ENCODE data around the gene POU2F1.

POU2F1 gene
- total RNA-seq = 21.6 to 122 (median 56.3) reads per million in 17 experiments

GRCh38 chr1:167220537-167221125, at the start of gene POU2F1:
TSS of gene POU2F1 (plus strand) at chr1:167220886. CDS start at chr1:167220898, 12 bp downstream.
- DNase-seq = peak; percentile 100

DNA sequence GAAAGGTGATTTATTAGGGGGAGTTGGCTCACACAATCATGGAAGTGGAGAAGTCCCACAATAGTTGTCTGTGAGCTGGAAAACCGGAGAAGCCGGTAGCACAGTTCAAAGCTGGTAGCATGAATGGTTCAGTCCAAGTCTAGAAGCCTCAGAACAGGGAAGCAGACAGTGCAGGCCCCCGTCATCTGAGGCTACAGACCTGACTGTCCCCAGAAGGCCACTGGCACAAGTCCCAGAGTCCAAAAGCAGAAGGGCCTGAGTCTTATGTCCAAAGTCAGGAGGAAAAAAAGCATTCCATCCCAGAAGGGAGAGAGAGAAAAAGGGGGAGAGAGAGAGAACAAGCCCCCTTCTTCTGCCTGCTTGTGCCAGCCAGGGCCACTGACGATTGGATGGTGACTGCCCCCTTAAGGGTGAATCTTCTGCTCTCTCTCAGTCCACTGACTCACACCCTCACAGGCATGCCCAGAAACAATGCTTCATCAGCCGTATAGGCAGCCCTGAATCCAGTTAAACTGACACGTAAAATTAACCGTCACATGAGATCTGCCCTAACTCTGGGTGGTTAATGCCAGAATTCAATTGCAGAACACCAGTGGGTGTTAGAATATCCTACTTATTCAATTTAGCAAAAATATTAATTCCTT, 49.3 kb upstream of the POU2F1 start:
- DNase-seq = peak in 1 of 4 experiments; percentile 6

GRCh38 chr1:167173516-167174184, 47.0 kb upstream of the POU2F1 start:
- DNase-seq = no peak

DNA sequence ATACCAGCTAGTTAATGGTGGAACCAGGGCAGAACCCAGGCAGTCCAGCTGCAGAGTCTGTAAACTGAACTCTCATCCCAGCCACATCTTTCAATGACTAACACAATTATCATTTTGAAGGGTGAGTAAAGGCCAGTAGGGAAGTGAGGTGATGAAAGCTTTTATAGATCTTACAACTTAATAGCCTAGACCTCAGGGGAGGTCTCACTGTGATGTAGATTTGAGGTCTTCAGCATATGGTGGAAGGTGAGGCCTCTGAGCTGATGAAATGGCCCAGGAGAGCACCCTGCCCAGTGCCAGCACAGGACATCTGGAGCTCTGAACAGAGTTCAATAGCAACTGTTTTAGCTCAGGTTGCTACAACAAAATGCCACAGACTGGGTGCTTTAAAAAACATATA, 44.8 kb upstream of the POU2F1 start:
- no peak for DNase-seq

DNA sequence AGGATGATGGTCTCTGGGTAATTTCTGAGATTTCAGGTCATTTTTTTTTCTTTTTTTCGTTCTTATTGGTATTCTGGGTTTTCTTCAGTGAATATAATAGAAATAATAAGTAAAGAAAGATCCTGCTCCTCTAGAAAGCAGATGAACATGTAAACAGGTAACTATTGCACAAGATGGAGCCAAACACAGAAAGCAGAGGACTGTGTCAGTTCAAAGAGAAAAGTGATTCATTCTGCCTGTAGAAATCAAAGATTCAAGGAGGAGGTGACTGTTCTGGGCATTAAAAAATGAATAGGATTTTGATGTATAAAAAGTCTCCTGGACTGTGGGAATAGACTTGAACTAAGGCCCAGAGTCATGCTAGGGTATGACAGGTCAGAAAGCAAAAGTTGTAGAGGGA, 41.9 kb upstream of the POU2F1 start:
- DNase-seq = no peak

DNA sequence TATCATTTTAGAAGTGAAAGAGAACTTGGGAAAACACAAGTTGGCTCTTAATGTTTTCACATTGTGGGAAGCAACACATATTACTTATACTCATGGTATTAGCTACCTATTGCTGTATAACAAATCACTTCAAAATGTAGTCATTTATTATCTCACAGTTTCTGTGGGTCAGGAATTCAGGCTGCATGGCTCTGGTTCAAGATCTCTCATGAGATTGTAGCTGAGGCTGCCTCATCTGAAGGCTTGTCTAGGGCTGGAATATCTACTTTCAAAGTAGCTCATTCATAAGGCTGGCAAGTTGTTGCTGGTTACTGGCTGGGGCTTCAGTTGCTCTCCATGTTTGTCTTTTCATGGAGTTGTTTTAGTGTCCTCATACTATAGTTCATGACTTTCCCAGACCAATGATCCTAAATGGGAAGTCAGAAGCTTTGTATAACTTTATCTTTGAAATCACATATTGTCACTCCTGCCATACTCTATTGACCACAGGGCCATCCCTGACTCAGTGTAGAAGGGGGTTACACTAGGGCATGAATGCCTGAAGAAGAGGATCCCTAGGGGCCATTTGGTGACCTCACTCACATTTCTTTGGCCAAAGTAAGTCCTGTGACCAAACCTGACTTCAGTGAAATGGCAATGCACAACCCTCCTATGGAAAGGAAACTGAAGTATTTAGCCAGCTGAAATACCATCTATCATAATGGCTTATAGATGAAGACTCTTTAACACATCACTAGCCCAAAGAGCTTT, 37.9 kb upstream of the POU2F1 start:
- DNase-seq = no peak

DNA sequence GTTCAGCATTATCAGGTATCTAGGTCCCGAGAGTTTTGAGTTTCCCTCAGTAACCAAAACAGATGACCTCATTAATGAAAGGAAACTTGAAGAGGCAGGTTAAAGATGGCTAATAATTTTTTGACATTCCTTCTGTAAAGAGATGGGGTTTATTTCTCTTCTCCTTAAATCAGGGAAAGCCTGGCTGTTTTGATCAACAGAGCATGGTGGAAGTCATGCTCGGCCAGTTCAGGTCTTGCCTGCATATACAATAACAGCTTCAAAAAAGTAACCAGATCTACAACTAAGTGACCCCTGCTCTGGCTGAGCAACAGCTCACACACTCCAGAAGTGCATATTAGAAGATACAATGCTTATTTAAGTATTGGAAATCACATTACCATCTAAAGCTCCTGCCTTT, 36.6 kb upstream of the POU2F1 start:
- DNase-seq = no peak

GRCh38 chr1:167185062-167185461, 35.6 kb upstream of the POU2F1 start:
- no peak for DNase-seq

GRCh38 chr1:167185974-167186657, 34.6 kb upstream of the POU2F1 start:
- DNase-seq = no peak

GRCh38 chr1:167186771-167187170, 33.9 kb upstream of the POU2F1 start:
- DNase-seq = no peak

DNA sequence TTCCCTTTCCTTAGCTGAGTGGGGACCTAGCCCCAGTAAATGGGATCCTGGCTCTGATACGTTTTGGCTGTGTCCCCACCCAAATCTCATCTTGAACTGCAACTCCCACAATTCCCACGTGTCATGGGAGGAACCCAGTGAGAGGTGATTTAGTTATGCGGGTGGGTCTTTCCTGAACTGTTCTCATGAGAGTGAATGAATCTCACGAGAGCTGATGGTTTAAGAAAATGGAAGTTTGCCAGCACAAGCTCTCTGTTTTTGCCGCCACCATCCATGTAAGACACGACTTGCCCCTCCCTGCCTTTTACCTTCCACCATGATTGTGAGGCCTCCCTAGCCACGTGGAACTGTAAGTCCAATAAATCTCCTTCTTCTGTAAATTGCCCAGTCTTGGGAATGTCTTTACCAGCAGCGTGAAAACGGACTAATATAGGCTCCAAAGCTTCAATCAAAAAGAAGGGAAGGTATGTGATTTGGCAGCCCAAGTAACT, 29.9 kb upstream of the POU2F1 start:
- DNase-seq = no peak

GRCh38 chr1:167191958-167192357, 28.7 kb upstream of the POU2F1 start:
- DNase-seq = no peak

- DNase-seq = no peak
Observed at GRCh38 chr1:167194182-167194581, 26.5 kb upstream of the POU2F1 start.

GRCh38 chr1:167196166-167196565, 24.5 kb upstream of the POU2F1 start:
- DNase-seq = peak in 1 of 4 experiments; percentile 8

GRCh38 chr1:167197236-167197635, 23.4 kb upstream of the POU2F1 start:
- DNase-seq = no peak

DNA sequence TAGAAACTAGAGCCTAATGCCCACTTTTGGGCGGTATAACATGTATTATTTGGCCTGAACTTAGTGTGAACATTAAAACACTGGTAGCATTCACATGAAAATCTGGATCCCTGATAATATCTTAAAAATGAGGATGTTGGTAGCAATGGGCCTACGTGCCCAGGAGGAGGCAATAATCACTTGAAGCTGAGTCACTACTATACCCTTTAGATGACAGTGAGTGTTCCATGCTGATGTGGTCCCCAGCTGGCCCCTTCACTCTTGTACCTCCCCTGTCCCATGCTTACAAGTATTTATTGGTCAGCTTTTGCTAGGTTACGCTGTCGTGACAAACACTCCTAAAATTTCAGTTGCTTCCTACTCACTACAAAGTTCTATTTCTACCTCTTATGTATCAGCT, 23.0 kb upstream of the POU2F1 start:
- peak; percentile 7 to 51 (median 26) for DNase-seq

GRCh38 chr1:167198518-167199133, 22.1 kb upstream of the POU2F1 start:
- no peak for DNase-seq

DNA sequence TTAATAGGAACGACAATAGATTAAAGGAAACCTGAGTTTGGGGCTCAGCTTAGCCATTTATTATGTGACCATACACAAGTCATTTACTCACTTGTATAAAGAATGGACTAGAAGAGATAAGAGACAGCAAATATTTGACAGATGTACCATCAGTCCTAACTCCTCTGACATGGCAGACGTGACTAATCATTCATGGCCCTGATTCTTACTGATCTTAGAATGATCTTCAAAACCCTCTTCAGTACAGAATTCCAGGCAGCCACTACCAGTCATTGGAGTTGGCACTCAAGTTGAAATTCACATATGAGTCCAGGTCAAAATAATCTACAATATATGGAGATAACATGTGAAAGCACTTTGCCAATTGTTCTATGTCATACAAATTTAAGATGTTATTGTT, 21.0 kb upstream of the POU2F1 start:
- DNase-seq = no peak

DNA sequence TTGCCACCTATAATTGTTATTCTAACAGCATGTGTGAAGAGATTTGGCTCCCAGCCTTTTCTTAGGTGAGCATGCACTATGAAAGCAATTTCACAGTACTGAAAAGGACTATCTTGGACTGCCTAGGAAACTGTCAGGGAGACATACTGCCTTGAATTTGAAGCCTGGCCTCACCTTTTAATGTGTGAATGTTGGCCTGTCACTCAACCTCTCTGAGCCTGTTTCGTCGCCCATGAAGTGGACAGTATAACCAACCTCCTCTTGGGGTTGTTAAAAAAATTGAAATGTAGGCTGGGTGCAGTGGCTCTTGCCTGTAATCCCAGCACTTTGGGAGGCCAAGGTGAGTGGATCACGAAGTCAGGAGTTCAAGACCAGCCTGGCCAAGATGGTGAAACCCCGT, 20.4 kb upstream of the POU2F1 start:
- DNase-seq = no peak

DNA sequence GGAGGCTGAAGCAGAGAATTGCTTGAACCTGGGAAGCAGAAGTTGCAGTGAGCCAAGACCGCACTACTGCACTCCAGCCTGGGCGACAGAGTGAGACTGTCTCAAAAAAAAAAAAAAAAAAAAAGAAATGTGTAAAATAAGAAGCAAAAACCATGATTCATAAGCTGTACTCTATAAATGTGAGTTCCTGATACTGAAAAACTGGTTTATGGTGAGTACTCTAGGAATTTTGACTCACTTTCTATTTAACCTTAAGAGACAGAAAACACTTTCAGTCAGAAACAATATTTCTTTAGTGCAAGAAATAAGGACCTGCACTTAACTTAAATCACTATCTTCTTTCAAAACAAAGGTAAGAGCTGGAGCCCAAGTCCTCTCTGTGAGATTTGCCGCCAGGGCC, 19.9 kb upstream of the POU2F1 start:
- no peak for DNase-seq

DNA sequence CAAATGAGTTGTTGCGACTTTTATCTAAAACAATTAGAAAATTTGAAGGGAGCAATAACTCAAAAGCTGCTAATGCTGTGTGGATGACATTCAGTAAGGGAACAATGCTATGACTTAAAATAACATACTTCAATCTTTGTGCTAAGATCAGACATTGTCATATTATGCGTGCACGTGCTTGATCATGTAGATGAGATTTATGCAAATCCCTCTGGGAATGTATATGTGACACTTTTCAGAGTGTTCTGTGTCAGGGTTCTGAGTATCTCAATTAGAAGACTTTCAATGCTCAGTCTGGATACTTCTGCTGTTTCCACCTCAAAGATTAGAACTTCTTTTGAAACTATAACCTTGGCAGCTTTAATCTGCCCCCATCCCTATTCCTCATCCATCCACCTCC, 18.6 kb upstream of the POU2F1 start:
- DNase-seq = no peak

Data from suppressor macrophage (primary cell).